Body of pancreas (tissue), 4 donors: ENCODE measurements around the gene TCAIM.

Experiments used
- POLR2A ChIP-seq, 3 donors: fragments of 450-650 bp; IDR thresholded peaks; one replicate each; pipeline ENCODE4 v1.6.1; 2016; ENCODE audit warnings: antibody characterized with exemption in 3 of 3, mild to moderate bottlenecking in 2 of 3
- TF ChIP-seq, protein P1 (sequence below), 7 experiments: fragments of 450-650 bp in 4 of 7; fragments of 200-600 bp in 3 of 7; sonication (generic) in 3 of 7; IDR thresholded peaks; one replicate each; pipeline ENCODE4 v1.5.1; 2016 to 2019; ENCODE audit warnings: antibody characterized with exemption in 7 of 7

DNA sequence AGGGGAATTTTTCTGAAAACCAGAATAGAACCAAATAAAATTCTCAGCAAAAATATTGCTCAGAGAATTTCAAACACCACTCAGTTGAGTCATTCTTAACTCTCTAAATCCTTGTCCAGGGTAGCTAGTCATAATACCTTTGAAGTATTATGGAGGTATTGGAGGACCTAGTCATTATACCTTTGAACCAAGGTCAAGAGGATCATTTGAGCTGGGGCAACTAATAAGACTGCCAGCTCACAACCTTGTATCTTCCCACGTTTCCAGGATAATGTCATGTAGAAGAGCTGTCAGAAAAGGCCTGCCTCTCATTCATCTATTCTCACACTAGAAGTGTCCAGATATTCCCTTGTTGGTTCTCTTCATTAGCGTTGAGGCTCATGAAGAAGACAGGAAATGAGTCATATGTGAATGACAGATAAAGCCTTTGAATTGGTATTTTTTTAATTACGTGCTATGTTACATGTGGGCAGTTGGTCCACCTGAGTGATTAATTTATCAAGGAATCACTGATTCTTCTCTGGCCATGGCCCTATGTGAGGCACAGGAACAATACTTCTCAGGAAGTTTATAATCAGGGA lies 48.6 kb upstream of the TCAIM start:
- no peak for TF ChIP-seq POLR2A (IDR thresholded peaks at IDR 0.05)
- TF ChIP-seq, protein P1, sequence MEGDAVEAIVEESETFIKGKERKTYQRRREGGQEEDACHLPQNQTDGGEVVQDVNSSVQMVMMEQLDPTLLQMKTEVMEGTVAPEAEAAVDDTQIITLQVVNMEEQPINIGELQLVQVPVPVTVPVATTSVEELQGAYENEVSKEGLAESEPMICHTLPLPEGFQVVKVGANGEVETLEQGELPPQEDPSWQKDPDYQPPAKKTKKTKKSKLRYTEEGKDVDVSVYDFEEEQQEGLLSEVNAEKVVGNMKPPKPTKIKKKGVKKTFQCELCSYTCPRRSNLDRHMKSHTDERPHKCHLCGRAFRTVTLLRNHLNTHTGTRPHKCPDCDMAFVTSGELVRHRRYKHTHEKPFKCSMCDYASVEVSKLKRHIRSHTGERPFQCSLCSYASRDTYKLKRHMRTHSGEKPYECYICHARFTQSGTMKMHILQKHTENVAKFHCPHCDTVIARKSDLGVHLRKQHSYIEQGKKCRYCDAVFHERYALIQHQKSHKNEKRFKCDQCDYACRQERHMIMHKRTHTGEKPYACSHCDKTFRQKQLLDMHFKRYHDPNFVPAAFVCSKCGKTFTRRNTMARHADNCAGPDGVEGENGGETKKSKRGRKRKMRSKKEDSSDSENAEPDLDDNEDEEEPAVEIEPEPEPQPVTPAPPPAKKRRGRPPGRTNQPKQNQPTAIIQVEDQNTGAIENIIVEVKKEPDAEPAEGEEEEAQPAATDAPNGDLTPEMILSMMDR (IDR thresholded peaks at IDR 0.05): no peak
